Ishikawa (cell line): ENCODE results near the gene CD52.

Experiments used
- CEBPB ChIP-seq: IDR thresholded peaks from 2 replicates; pipeline ENCODE4 v1.6.1; 2012
- CREB1 ChIP-seq: IDR thresholded peaks from 2 replicates; pipeline ENCODE4 v1.6.1; 2012; ENCODE audit warnings: low read depth
- EGR1 ChIP-seq: IDR thresholded peaks from 2 replicates; pipeline ENCODE4 v1.6.1; 2012
- EP300 ChIP-seq: IDR thresholded peaks from 2 replicates; pipeline ENCODE4 v1.6.1; 2012; ENCODE audit warnings: borderline replicate concordance
- FOXM1 ChIP-seq: IDR thresholded peaks from 2 replicates; pipeline ENCODE4 v1.6.1; 2012; ENCODE audit warnings: low read depth, borderline replicate concordance
- MAX ChIP-seq: IDR thresholded peaks from 2 replicates; pipeline ENCODE4 v1.6.1; 2012
- NFIC ChIP-seq: IDR thresholded peaks from 2 replicates; pipeline ENCODE4 v1.6.1; 2012
- RAD21 ChIP-seq: IDR thresholded peaks from 2 replicates; pipeline ENCODE4 v1.6.1; 2012; ENCODE audit warnings: low read depth
- REST ChIP-seq: IDR thresholded peaks from 2 replicates; pipeline ENCODE4 v1.6.1; 2012; ENCODE audit warnings: low read depth, mild to moderate bottlenecking
- TAF1 ChIP-seq: IDR thresholded peaks from 2 replicates; pipeline ENCODE4 v1.6.1; 2012; ENCODE audit warnings: low read depth, mild to moderate bottlenecking
- TCF12 ChIP-seq: IDR thresholded peaks from 2 replicates; pipeline ENCODE4 v1.6.1; 2012; ENCODE audit warnings: low read depth
- TEAD4 ChIP-seq: IDR thresholded peaks from 2 replicates; pipeline ENCODE4 v1.6.1; 2012
- USF1 ChIP-seq: IDR thresholded peaks from 2 replicates; pipeline ENCODE4 v1.6.1; 2012
- YY1 ChIP-seq: IDR thresholded peaks from 2 replicates; pipeline ENCODE4 v1.6.1; 2012; ENCODE audit warnings: low read depth
- ZBTB7A ChIP-seq: IDR thresholded peaks from 2 replicates; pipeline ENCODE4 v1.6.1; 2012; ENCODE audit warnings: low read depth

Gene CD52

GRCh38 chr1:26290122-26290881 lies 27.5 kb upstream of the CD52 start:
- TF ChIP-seq RAD21 (no peak), MAX (no peak), EP300 (no peak), TAF1 (no peak), YY1 (no peak), TCF12 (no peak), USF1 (no peak), CEBPB (no peak), FOXM1 (no peak), CREB1 (no peak), TEAD4 (no peak), NFIC (no peak), EGR1 (no peak)

- TF ChIP-seq YY1 = no peak
- no peak for TF ChIP-seq TAF1
- TF ChIP-seq TCF12 = no peak
- TF ChIP-seq EGR1 = no peak
- no peak for TF ChIP-seq TEAD4
- TF ChIP-seq ZBTB7A = no peak
- TF ChIP-seq EP300 = no peak
- TF ChIP-seq USF1 = no peak
- no peak for TF ChIP-seq FOXM1
- TF ChIP-seq MAX = no peak
- no peak for TF ChIP-seq CREB1
These were observed 26.9 kb upstream of the CD52 start for GRCh38 chr1:26290882-26291261.

- no peak for TF ChIP-seq MAX
- TF ChIP-seq CEBPB = no peak
- no peak for TF ChIP-seq TAF1
- TF ChIP-seq RAD21 = no peak
- TF ChIP-seq FOXM1 = no peak
- TF ChIP-seq REST = no peak
- TF ChIP-seq ZBTB7A = no peak
- TF ChIP-seq USF1 = no peak
- no peak for TF ChIP-seq TCF12
- no peak for TF ChIP-seq YY1
- TF ChIP-seq NFIC = no peak
- TF ChIP-seq EP300 = no peak
- no peak for TF ChIP-seq TEAD4
- TF ChIP-seq EGR1 = no peak
- no peak for TF ChIP-seq CREB1
These were observed 26.3 kb upstream of the CD52 start for GRCh38 chr1:26291433-26291832.

GRCh38 chr1:26291939-26292338 lies 25.8 kb upstream of the CD52 start:
- TF ChIP-seq YY1 = no peak
- no peak for TF ChIP-seq CREB1
- TF ChIP-seq FOXM1 = no peak
- TF ChIP-seq EP300 = no peak
- no peak for TF ChIP-seq TEAD4
- TF ChIP-seq CEBPB = no peak
- TF ChIP-seq TCF12 = no peak
- no peak for TF ChIP-seq RAD21
- TF ChIP-seq TAF1 = no peak
- TF ChIP-seq USF1 = no peak
- TF ChIP-seq MAX = no peak
- TF ChIP-seq EGR1 = no peak
- TF ChIP-seq REST = no peak
- TF ChIP-seq NFIC = no peak
- TF ChIP-seq ZBTB7A = no peak
